ENCODE data around the gene CSMD2.
"Not testable (repeated sequence)": the region's sequence is repeated elsewhere in the genome, so short reads cannot be mapped to it uniquely, and the experiment has no call there.

- not testable (repeated sequence) for TF ChIP-seq CTCF, EP300, POLR2A, POLR2AphosphoS5 (IDR thresholded peaks at IDR 0.05)
These were observed 82.9 kb downstream of the CSMD2 start for GRCh38 chr1:34082085-34082670.

Measured in sigmoid colon (tissue), 4 donors.